CD4-positive, alpha-beta T cell (primary cell): Measurements from ENCODE around the gene TIMM22. TPM values are rescaled to one million over a fixed set of nuclear protein-coding genes. Genes with fewer than 3 reads are reported as not detected.

Experiments used
- ATAC-seq: fragments of 200-7000 bp; cut with Tn5 transposase; one replicate; pipeline ENCODE4 v1.10.0; 2022; ENCODE audit warnings: mild to moderate bottlenecking; ENCODE audit not compliant: poor library complexity
- CTCF ChIA-PET: fragments of 350-600 bp; sonication (Branson Sonifier 250); formaldehyde crosslinking; loops from one replicate; lab custom pipeline; 2021; ENCODE audit warnings: antibody characterized with exemption, inconsistent platforms; lab: Charles Lee
- POLR2A ChIA-PET: fragments of 350-600 bp; sonication (Branson Sonifier 250); formaldehyde crosslinking; loops from one replicate; lab custom pipeline; 2021; ENCODE audit warnings: antibody characterized with exemption, inconsistent platforms; lab: Charles Lee
- DNase-seq, 14 experiments: peaks; one replicate each; pipeline ENCODE4 v3.0.0-alpha.2; 2013 to 2020; ENCODE audit warnings: mixed read lengths in 2 of 14
- H3K27ac ChIP-seq, 2 donors: one replicate each; pipeline versions ENCODE4 v1.5.1 to v1.7.0; 2013; ENCODE audit warnings: low read length in 2 of 2, low read depth in 1 of 2, mild to moderate bottlenecking in 1 of 2
- H3K27me3 ChIP-seq, 2 experiments: 1 replicate in 1 of 2; 2 replicates in 1 of 2; pipeline versions ENCODE4 v1.6.1 to v1.7.0; 2013; ENCODE audit warnings: low read length in 2 of 2, control low read depth in 1 of 2, mild to moderate bottlenecking in 1 of 2, moderate library complexity in 1 of 2; ENCODE audit not compliant: insufficient read depth in 2 of 2, control insufficient read depth in 1 of 2
- H3K36me3 ChIP-seq: one replicate; pipeline ENCODE4 v1.6.1; 2013; ENCODE audit warnings: low read length, control low read depth; ENCODE audit not compliant: insufficient read depth
- H3K4me1 ChIP-seq: one replicate; pipeline ENCODE4 v1.6.1; 2013; ENCODE audit warnings: low read length, control low read depth; ENCODE audit not compliant: insufficient read depth
- H3K4me3 ChIP-seq: one replicate; pipeline ENCODE4 v1.5.1; 2013; ENCODE audit warnings: mild to moderate bottlenecking, low read length, moderate library complexity
- H3K9me3 ChIP-seq, 2 experiments: 1 replicate in 1 of 2; 2 replicates in 1 of 2; pipeline versions ENCODE4 v1.6.1 to v1.7.0; 2013; ENCODE audit warnings: low read length in 2 of 2, mild to moderate bottlenecking in 2 of 2, control low read depth in 1 of 2, moderate library complexity in 1 of 2; ENCODE audit not compliant: control insufficient read depth in 1 of 2, insufficient read depth in 1 of 2
- H3K27ac Mint-ChIP-seq: one replicate; pipeline ENCODE4 v1.8.0; 2020; ENCODE audit warnings: mixed read lengths
- H3K27me3 Mint-ChIP-seq: one replicate; pipeline ENCODE4 v1.8.0; 2021; ENCODE audit warnings: mixed read lengths
- H3K36me3 Mint-ChIP-seq: one replicate; pipeline ENCODE4 v1.8.0; 2021; ENCODE audit warnings: low read depth, mixed read lengths
- H3K4me1 Mint-ChIP-seq: one replicate; pipeline ENCODE4 v1.8.0; 2021; ENCODE audit warnings: low read depth, mixed read lengths
- H3K4me3 Mint-ChIP-seq: one replicate; pipeline ENCODE4 v1.8.0; 2020; ENCODE audit warnings: mild to moderate bottlenecking, mixed read lengths
- H3K9me3 Mint-ChIP-seq: one replicate; pipeline ENCODE4 v1.8.0; 2020; ENCODE audit warnings: mixed read lengths
- intact Hi-C, 2 experiments: fragments of 100-400 bp; cut with DNase I in 1 of 2; cut with micrococcal nuclease in 1 of 2; formaldehyde crosslinking; loops; one replicate each; pipeline versions ENCODE4 v1.15.1 to v1.9.0; 2023 to 2025; cut with DNase I, micrococcal nuclease
- total RNA-seq, 174 experiments: library from RNA in 2 of 174; stranded (reverse) in 2 of 174; gene quantifications; one replicate each; pipeline ENCODE4 v1.2.3 and lab custom pipeline; 2021 to 2026
- TF ChIP-seq, protein P1 (sequence below): fragments of 200-600 bp; IDR thresholded peaks from one replicate; pipeline ENCODE4 v1.8.0; 2022; ENCODE audit warnings: antibody characterized with exemption, mild to moderate bottlenecking

Gene TIMM22
- total RNA-seq, 2 experiments from 2014 or later, result 10.2 to 10.9 TPM

GRCh38 chr17:958712-959451, 38.0 kb upstream of the TIMM22 start:
- Mint-ChIP-seq H3K4me3 (no peak overlapping the region), H3K27me3 (peaks cover 11% of the 10 kb centered on the region), H3K27ac (no peak overlapping the region), H3K4me1 (no peaks in the 10 kb centered on the region), H3K9me3 (no peaks in the 10 kb centered on the region), H3K36me3 (no peaks in the 10 kb centered on the region)
- ATAC-seq (no peak), DNase-seq (no peak)
- Histone ChIP-seq H3K27me3 (peaks cover 0 to 5% of the 10 kb centered on the region in 2 experiments), H3K4me1 (no peaks in the 10 kb centered on the region), H3K9me3 (no peaks in the 10 kb centered on the region), H3K4me3 (no peak overlapping the region), H3K27ac (no peak overlapping the region), H3K36me3 (no peaks in the 10 kb centered on the region)
- intact Hi-C loops, result no loop called here
- TF ChIP-seq, protein P1, sequence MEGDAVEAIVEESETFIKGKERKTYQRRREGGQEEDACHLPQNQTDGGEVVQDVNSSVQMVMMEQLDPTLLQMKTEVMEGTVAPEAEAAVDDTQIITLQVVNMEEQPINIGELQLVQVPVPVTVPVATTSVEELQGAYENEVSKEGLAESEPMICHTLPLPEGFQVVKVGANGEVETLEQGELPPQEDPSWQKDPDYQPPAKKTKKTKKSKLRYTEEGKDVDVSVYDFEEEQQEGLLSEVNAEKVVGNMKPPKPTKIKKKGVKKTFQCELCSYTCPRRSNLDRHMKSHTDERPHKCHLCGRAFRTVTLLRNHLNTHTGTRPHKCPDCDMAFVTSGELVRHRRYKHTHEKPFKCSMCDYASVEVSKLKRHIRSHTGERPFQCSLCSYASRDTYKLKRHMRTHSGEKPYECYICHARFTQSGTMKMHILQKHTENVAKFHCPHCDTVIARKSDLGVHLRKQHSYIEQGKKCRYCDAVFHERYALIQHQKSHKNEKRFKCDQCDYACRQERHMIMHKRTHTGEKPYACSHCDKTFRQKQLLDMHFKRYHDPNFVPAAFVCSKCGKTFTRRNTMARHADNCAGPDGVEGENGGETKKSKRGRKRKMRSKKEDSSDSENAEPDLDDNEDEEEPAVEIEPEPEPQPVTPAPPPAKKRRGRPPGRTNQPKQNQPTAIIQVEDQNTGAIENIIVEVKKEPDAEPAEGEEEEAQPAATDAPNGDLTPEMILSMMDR, result no peak
- CTCF ChIA-PET, result no interaction called here
- POLR2A ChIA-PET, result no interaction called here

DNA sequence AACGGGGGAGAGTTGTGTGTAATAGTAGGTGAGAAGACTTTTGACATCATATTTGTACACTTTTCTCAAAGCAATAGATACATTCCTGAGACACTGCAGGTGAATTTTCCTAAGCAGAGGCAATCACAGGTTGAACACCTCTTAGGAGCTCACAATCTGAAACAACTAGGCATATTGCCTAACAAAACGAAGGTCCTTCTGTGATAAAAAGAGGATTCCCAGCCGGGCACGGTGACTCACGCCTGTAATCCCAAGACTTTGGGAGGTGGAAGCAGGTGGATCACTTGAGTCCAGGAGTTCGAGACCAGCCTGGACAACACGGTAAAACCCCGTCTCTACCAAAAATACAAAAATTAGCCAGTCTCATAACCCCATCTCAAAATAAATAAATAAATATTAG, 34.8 kb upstream of the TIMM22 start:
- intact Hi-C loops, result no loop called here
- H3K27ac ChIP-seq, result no peak overlapping the region
- Mint-ChIP-seq H3K9me3 (no peaks in the 10 kb centered on the region), H3K4me3 (no peak overlapping the region), H3K27ac (no peak overlapping the region), H3K36me3 (no peaks in the 10 kb centered on the region), H3K27me3 (peaks cover 32% of the 10 kb centered on the region), H3K4me1 (no peaks in the 10 kb centered on the region)
- no peak overlapping the region for H3K4me3 ChIP-seq
- ATAC-seq, result no peak
- peaks cover 0 to 5% of the 10 kb centered on the region in 2 experiments for H3K27me3 ChIP-seq
- H3K4me1 ChIP-seq, result no peaks in the 10 kb centered on the region
- POLR2A ChIA-PET, result no interaction called here
- no peaks in the 10 kb centered on the region for H3K36me3 ChIP-seq
- TF ChIP-seq, protein P1, result no peak
- DNase-seq, result no peak
- CTCF ChIA-PET, result no interaction called here
- H3K9me3 ChIP-seq, result no peaks in the 10 kb centered on the region

- Mint-ChIP-seq H3K4me1 (no peaks in the 10 kb centered on the region), H3K36me3 (no peaks in the 10 kb centered on the region), H3K27ac (no peak overlapping the region), H3K9me3 (no peaks in the 10 kb centered on the region), H3K4me3 (no peak overlapping the region), H3K27me3 (peaks cover 37% of the 10 kb centered on the region)
- CTCF ChIA-PET, result no interaction called here
- no peak for DNase-seq
- Histone ChIP-seq H3K9me3 (no peaks in the 10 kb centered on the region), H3K36me3 (no peaks in the 10 kb centered on the region), H3K27ac (no peak overlapping the region), H3K4me1 (no peaks in the 10 kb centered on the region), H3K27me3 (peaks cover 0 to 5% of the 10 kb centered on the region in 2 experiments), H3K4me3 (no peak overlapping the region)
- intact Hi-C loops, result no loop called here
- no peak for ATAC-seq
- TF ChIP-seq, protein P1, result no peak
- POLR2A ChIA-PET, result no interaction called here
Measured at GRCh38 chr17:962670-963069, 34.3 kb upstream of the TIMM22 start.
